ENCODE results near the gene SH2D3A.

GRCh38 chr19:6807291-6807690 lies 40.1 kb upstream of the SH2D3A start:
- TF ChIP-seq EZH2 (IDR thresholded peaks at IDR 0.05; ENCODE audit: borderline replicate concordance, low read depth, low read length, poor library complexity, severe bottlenecking): no peak
- TF ChIP-seq, protein P1, sequence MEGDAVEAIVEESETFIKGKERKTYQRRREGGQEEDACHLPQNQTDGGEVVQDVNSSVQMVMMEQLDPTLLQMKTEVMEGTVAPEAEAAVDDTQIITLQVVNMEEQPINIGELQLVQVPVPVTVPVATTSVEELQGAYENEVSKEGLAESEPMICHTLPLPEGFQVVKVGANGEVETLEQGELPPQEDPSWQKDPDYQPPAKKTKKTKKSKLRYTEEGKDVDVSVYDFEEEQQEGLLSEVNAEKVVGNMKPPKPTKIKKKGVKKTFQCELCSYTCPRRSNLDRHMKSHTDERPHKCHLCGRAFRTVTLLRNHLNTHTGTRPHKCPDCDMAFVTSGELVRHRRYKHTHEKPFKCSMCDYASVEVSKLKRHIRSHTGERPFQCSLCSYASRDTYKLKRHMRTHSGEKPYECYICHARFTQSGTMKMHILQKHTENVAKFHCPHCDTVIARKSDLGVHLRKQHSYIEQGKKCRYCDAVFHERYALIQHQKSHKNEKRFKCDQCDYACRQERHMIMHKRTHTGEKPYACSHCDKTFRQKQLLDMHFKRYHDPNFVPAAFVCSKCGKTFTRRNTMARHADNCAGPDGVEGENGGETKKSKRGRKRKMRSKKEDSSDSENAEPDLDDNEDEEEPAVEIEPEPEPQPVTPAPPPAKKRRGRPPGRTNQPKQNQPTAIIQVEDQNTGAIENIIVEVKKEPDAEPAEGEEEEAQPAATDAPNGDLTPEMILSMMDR (conservative IDR thresholded peaks at IDR 0.05; ENCODE audit: low read depth, low read length): no peak

Data from A673 (cell line).